GM12878 (cell line): ENCODE results near the gene SHH. TPM values are rescaled to one million over a fixed set of nuclear protein-coding genes. Genes with fewer than 3 reads are reported as not detected.

ENCODE experiments used
- ATAC-seq: fragments of 200-7000 bp; cut with Tn5 transposase; 3 replicates; pipeline ENCODE4 v1.9.1; 2020; ENCODE audit warnings: mild to moderate bottlenecking, moderate library complexity
- BruUV-seq: library from RNA; stranded (reverse); fragments of 400-500 nt; replicated peaks from 2 replicates; lab custom pipeline; 2021; lab: Mats Ljungman, UMichigan
- CTCF ChIA-PET: fragments of 300-600 bp; sonication (Branson Sonifier 250); formaldehyde crosslinking; extraction: SDS; loops from one replicate; lab custom pipeline; 2021; ENCODE audit warnings: inconsistent platforms; lab: Yijun Ruan, JAX
- POLR2A ChIA-PET: fragments of 350-600 bp; formaldehyde crosslinking; extraction: SDS; loops from one replicate; lab custom pipeline; 2021; ENCODE audit warnings: inconsistent platforms; lab: Charles Lee
- RAD21 ChIA-PET: fragments of 300-600 bp; sonication (Branson Sonifier 250); formaldehyde crosslinking; loops from one replicate; lab custom pipeline; 2023; ENCODE audit warnings: antibody characterized with exemption; ENCODE audit not compliant: unreplicated experiment; lab: Charles Lee
- SMC1A ChIA-PET: fragments of 300-600 bp; sonication (Branson Sonifier 250); formaldehyde crosslinking; loops from one replicate; lab custom pipeline; 2023; ENCODE audit not compliant: unreplicated experiment, uncharacterized antibody; lab: Charles Lee
- DNase-seq: peaks from one replicate; pipeline ENCODE4 v3.0.0-alpha.2; 2011; ENCODE audit warnings: low read depth, low spot score
- FAIRE-seq: peaks from 3 replicates; lab custom pipeline; 2011; peaks lifted over from hg19 to GRCh38; lab: Jason Lieb, UNC
- H2AFZ ChIP-seq: 2 replicates; pipeline ENCODE4 v1.6.0; 2011; ENCODE audit warnings: low read depth, low read length, control low read depth; ENCODE audit not compliant: control insufficient read depth
- H3K27ac ChIP-seq: 2 replicates; pipeline ENCODE4 v1.5.1; 2011; ENCODE audit warnings: control low read depth; ENCODE audit not compliant: control insufficient read depth, insufficient read depth
- H3K27me3 ChIP-seq, 2 experiments: replicated peaks in 1 of 2; 2 replicates each; pipeline versions ENCODE4 v1.6.0 to v1.6.1; 2011; ENCODE audit warnings: low read length in 1 of 2; ENCODE audit not compliant: control insufficient read depth in 2 of 2, insufficient read depth in 2 of 2
- H3K36me3 ChIP-seq, 2 experiments: 2 replicates each; pipeline ENCODE4 v1.5.1; 2011; ENCODE audit warnings: low read length in 1 of 2; ENCODE audit not compliant: control insufficient read depth in 2 of 2, insufficient read depth in 2 of 2
- H3K4me1 ChIP-seq: 2 replicates; pipeline ENCODE4 v1.6.1; 2011; ENCODE audit warnings: mild to moderate bottlenecking, low read length, moderate library complexity, mixed read lengths; ENCODE audit not compliant: control insufficient read depth, insufficient read depth
- H3K4me2 ChIP-seq: 2 replicates; pipeline ENCODE4 v1.6.0; 2011; ENCODE audit warnings: control low read depth; ENCODE audit not compliant: control insufficient read depth, insufficient read depth
- H3K4me3 ChIP-seq: fragments of 200-600 bp; sonication (generic); 2 replicates; pipeline ENCODE4 v1.5.1; 2016
- H3K79me2 ChIP-seq: 2 replicates; pipeline ENCODE4 v1.6.0; 2011; ENCODE audit warnings: low read length; ENCODE audit not compliant: control insufficient read depth, insufficient read depth
- H3K9ac ChIP-seq: 2 replicates; pipeline ENCODE4 v1.8.0; 2011; ENCODE audit warnings: low read length, control low read depth, mixed read lengths; ENCODE audit not compliant: control insufficient read depth, insufficient read depth
- H3K9me3 ChIP-seq: replicated peaks from 3 replicates; pipeline ENCODE4 v1.5.1; 2011; ENCODE audit warnings: mild to moderate bottlenecking, low read length; ENCODE audit not compliant: control insufficient read depth, insufficient read depth
- H4K20me1 ChIP-seq: 2 replicates; pipeline ENCODE4 v1.6.0; 2011; ENCODE audit not compliant: control insufficient read depth, insufficient read depth
- CBX3 ChIP-seq: fragments of 200-600 bp; sonication (generic); IDR thresholded peaks from 2 replicates; pipeline ENCODE4 v1.6.1; 2016; ENCODE audit warnings: low read depth, borderline replicate concordance
- CREM ChIP-seq: IDR thresholded peaks from 2 replicates; pipeline ENCODE4 v1.6.1; 2014; ENCODE audit warnings: antibody characterized with exemption, low read depth
- ESRRA ChIP-seq: IDR thresholded peaks from 2 replicates; pipeline ENCODE4 v1.6.1; 2012; ENCODE audit warnings: mild to moderate bottlenecking, low read length, improper control_type of control experiment
- HSF1 ChIP-seq: fragments of 150-350 bp; IDR thresholded peaks from 2 replicates; pipeline ENCODE4 v1.6.1; 2014; ENCODE audit warnings: mild to moderate bottlenecking, low read depth, low read length
- MTA3 ChIP-seq: IDR thresholded peaks from 2 replicates; pipeline ENCODE4 v1.6.1; 2012; ENCODE audit warnings: low read length, inconsistent platforms, borderline replicate concordance
- MYB ChIP-seq: fragments of 150-350 bp; IDR thresholded peaks from 2 replicates; pipeline ENCODE4 v1.6.1; 2014; ENCODE audit warnings: mild to moderate bottlenecking, low read depth, low read length, borderline replicate concordance
- MYC ChIP-seq: IDR thresholded peaks from 2 replicates; pipeline ENCODE4 v1.6.1; 2011; ENCODE audit warnings: mild to moderate bottlenecking, low read length, moderate library complexity, inconsistent platforms; ENCODE audit not compliant: insufficient read depth, insufficient replicate concordance, insufficient read length, severe bottlenecking
- NFYA ChIP-seq: IDR thresholded peaks from 2 replicates; pipeline ENCODE4 v1.6.1; 2011; ENCODE audit warnings: low read depth, mild to moderate bottlenecking, low read length, improper control_type of control experiment, borderline replicate concordance
- NR2C1 ChIP-seq: fragments of 450-650 bp; IDR thresholded peaks from 2 replicates; pipeline ENCODE4 v1.6.1; 2017; ENCODE audit warnings: antibody characterized with exemption, mild to moderate bottlenecking, moderate library complexity
- NR2F1 ChIP-seq: fragments of 450-650 bp; conservative IDR thresholded peaks from 2 replicates; pipeline ENCODE4 v1.6.1; 2017; ENCODE audit warnings: mild to moderate bottlenecking
- RB1 ChIP-seq: fragments of 450-650 bp; formaldehyde crosslinking; IDR thresholded peaks from 2 replicates; pipeline ENCODE4 v1.6.1; 2017; ENCODE audit warnings: mild to moderate bottlenecking, borderline replicate concordance
- RBBP5 ChIP-seq: fragments of 200-600 bp; sonication (generic); conservative IDR thresholded peaks from 2 replicates; pipeline ENCODE4 v1.6.1; 2016
- SMAD5 ChIP-seq: IDR thresholded peaks from 2 replicates; pipeline ENCODE4 v1.6.1; 2016; ENCODE audit warnings: antibody characterized with exemption, low read depth
- SMARCA5 ChIP-seq: fragments of 450-650 bp; IDR thresholded peaks from 2 replicates; pipeline ENCODE4 v1.6.1; 2017; ENCODE audit warnings: mild to moderate bottlenecking
- SUZ12 ChIP-seq: fragments of 200-600 bp; sonication (generic); IDR thresholded peaks from one replicate; pipeline ENCODE4 v1.6.1; 2018; ENCODE audit warnings: antibody characterized with exemption, mild to moderate bottlenecking; ENCODE audit not compliant: unreplicated experiment
- TCF3 ChIP-seq: IDR thresholded peaks from 2 replicates; pipeline ENCODE4 v1.6.1; 2012; ENCODE audit warnings: low read depth, mild to moderate bottlenecking, low read length, borderline replicate concordance; ENCODE audit not compliant: insufficient read depth
- WGBS: methylation state at CpG from one replicate; pipeline ENCODE4 v1.1.6; 2016; ENCODE audit warnings: low lambda C conversion rate; ENCODE audit not compliant: insufficient replicate concordance, insufficient coverage; ENCODE audit errors: missing lambda C conversion rate; 5-methylcytosine and 5-hydroxymethylcytosine counted together
- in situ Hi-C: fragments of 300-500 bp; cut with MboI; formaldehyde crosslinking; loops from 9 replicates; pipeline ENCODE4 v1.14.3; 2018; ENCODE audit warnings: mixed read lengths
- intact Hi-C: fragments of 100-400 bp; cut with micrococcal nuclease; formaldehyde crosslinking; loops from one replicate; pipeline ENCODE4 v1.14.2; 2022; ENCODE audit not compliant: unreplicated experiment
- polyA plus RNA-seq, 11 experiments: library from polyadenylated mRNA; depleted of rRNA in 4 of 11; unstranded in 6 of 11; stranded (reverse) in 5 of 11; fragments of >200 nt; fragmentation: Nextera tagmentation in 4 of 11; fragmentation: Illumina TruSeq in 1 of 11; extraction: Ambion mirVana in 4 of 11; extraction: Trizol in 1 of 11; gene quantifications; 1 replicate in 1 of 11; 2 replicates in 10 of 11; pipeline versions ENCODE4 v1.2.1 to v1.2.3, GENCODE V29; 2011 to 2016; ENCODE audit warnings: inconsistent platforms in 2 of 11, missing spikeins in 2 of 11, low read depth in 1 of 11
- total RNA-seq, 4 experiments: library from RNA; depleted of rRNA in 3 of 4; stranded (reverse); fragments of >200 nt in 3 of 4; fragmentation: Illumina TruSeq in 1 of 4; extraction: Trizol in 1 of 4; gene quantifications; 2 replicates each; pipeline versions ENCODE4 v1.2.1 to v1.2.3, GENCODE V29; 2013 to 2021

SHH gene
- total and polyA plus RNA-seq, 10 of the 15 experiments (the other 5 are each of a cell fraction or from before 2014, with no cell fraction given) = not detected

GRCh38 chr7:155840909-155841308, 28.6 kb upstream of the SHH start:
- intact Hi-C loops (no loop called here), in situ Hi-C loops (no loop called here)
- ChIA-PET POLR2A (no interaction called here), CTCF (no interaction called here), SMC1A (no interaction called here), RAD21 (no interaction called here)
- Histone ChIP-seq H4K20me1 (no peaks in the 10 kb centered on the region), H3K36me3 (no peaks in the 10 kb centered on the region), H3K4me3 (no peak overlapping the region), H3K79me2 (no peaks in the 10 kb centered on the region), H3K27ac (no peak overlapping the region), H3K27me3 (peaks cover 0 to 2% of the 10 kb centered on the region in 2 experiments; a peak in 1 of 4 replicates), H3K9me3 (no peaks in the 10 kb centered on the region), H3K4me2 (no peak overlapping the region), H2AFZ (no peak overlapping the region), H3K4me1 (no peaks in the 10 kb centered on the region), H3K9ac (no peak overlapping the region)
- WGBS = 29% methylated on average over 8 of the region's 8 CpGs
- DNase-seq = no peak
- TF ChIP-seq RBBP5 (no peak), MTA3 (no peak), NR2F1 (no peak), TCF3 (no peak), ESRRA (no peak)
- BruUV-seq = no TSS peak
- FAIRE-seq = no peak
- no peak for ATAC-seq

- FAIRE-seq (no peak), DNase-seq (no peak), ATAC-seq (no peak)
- H4K20me1 ChIP-seq = no peaks in the 10 kb centered on the region
- H3K27ac ChIP-seq = no peak overlapping the region
- ChIA-PET RAD21 (no interaction called here), POLR2A (no interaction called here), CTCF (no interaction called here), SMC1A (no interaction called here)
- no peak overlapping the region for H3K9ac ChIP-seq
- H3K9me3 ChIP-seq = no peaks in the 10 kb centered on the region
- no peak overlapping the region for H3K4me3 ChIP-seq
- peaks cover 0 to 2% of the 10 kb centered on the region in 2 experiments; a peak in 1 of 4 replicates for H3K27me3 ChIP-seq
- no peaks in the 10 kb centered on the region for H3K4me1 ChIP-seq
- BruUV-seq = no TSS peak
- H2AFZ ChIP-seq = no peak overlapping the region
- H3K79me2 ChIP-seq = no peaks in the 10 kb centered on the region
- in situ Hi-C loops = no loop called here
- no peak overlapping the region for H3K4me2 ChIP-seq
- WGBS = 31% methylated on average over 21 of the region's 21 CpGs
- intact Hi-C loops = no loop called here
- H3K36me3 ChIP-seq = no peaks in the 10 kb centered on the region
- TF ChIP-seq NR2C1 (no peak), SMARCA5 (no peak), TCF3 (no peak), CBX3 (no peak), SMAD5 (no peak), CREM (no peak), SUZ12 (no peak), NFYA (no peak), MYB (no peak), MYC (no peak), RB1 (no peak), HSF1 (no peak)
Observed at GRCh38 chr7:155840262-155840885, 28.1 kb upstream of the SHH start.
